ELR (cell line): ENCODE measurements around the gene METTL3.

Experiments used
- DNase-seq: peaks from one replicate; pipeline ENCODE4 v3.0.0-alpha.2; 2015; ENCODE audit warnings: low read depth

The METTL3 gene

GRCh38 chr14:21476523-21476924 lies 34.6 kb downstream of the METTL3 start:
- DNase-seq = peak; percentile 79

- DNase-seq = no peak
Measured at GRCh38 chr14:21475767-21476522, 35.2 kb downstream of the METTL3 start.

DNA sequence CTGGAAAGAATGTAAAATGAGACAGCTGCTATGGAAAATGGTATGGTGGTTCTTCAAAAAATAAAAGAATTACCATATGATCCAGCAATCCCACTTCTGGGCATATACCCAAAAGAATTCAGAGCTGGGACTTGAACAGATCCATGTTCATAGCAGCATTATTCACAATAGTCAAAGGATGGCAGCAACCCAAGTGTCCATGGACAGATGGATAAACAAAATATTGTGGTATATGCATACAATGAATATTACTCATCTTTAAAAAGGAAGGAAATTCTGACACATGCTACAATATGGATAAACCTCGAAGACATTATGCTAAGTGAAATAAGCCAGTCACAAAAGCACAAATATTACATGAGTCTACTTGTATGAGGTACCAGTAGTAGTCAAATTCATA lies 43.5 kb downstream of the METTL3 start:
- DNase-seq = peak; percentile 93

DNA sequence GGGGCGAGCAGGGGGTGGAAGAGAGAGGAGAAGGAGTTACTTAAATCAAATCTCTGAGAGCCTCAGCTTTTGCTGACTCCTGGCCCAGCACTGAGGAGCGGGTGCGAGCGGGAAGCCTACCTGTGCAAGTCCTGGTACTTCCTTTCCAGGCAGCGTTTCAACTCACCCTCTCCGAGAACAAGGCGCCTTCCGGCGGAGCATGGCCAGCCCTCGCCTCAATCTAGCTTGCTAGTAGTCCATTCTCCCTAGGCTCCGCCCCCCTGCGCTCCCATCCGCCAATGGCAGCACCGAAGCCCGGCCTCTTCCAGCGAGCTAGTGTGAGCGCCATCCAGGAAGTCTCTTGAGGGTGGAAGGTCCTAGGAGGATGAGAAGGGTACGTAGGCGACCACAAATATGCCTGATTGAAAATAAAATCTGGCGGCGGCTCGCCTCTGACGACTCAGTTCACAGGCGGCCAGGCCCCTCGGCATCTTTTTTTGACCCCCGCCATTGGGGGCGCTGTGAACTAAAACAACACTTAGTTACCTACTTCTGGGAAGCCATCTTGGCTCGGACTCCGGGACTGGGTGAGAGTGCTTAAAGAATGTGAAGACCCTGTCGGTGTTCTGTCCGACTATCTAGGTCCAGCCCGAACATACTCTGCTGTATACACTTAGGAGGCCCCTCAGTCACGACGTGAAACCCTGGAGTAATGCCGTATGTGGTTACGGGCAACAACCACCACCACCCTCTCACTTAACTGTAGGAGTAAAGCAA lies 55.0 kb downstream of the METTL3 start, which contains the start of gene CHD8:
Gene CHD8 (minus strand): TSS at position 212 of the 756 bp plus-strand sequence. CDS start 24,480 bp downstream, outside the sequence.
- peak; percentile 100 for DNase-seq

GRCh38 chr14:21455592-21455911 lies 55.6 kb downstream of the METTL3 start:
- DNase-seq = no peak

GRCh38 chr14:21454843-21455544 lies 56.1 kb downstream of the METTL3 start:
- DNase-seq = no peak

DNA sequence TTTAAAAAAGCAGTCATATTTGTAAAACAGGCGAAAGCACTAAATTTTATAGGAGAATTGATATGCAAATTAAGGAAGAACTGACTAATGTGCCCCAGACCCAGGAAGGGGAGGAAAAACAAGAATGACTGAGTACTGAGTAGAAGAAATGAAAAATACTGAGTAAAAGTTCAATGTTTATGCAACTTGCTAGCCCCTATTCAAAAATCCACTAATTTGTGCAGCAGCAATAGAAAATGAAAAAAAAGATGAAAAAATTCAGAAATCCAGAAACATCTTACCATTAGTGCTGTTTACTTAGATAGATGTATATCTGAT lies 61.3 kb downstream of the METTL3 start:
- no peak for DNase-seq
